Body of pancreas (tissue), 4 donors: Measurements from ENCODE around the gene MUC6.

Experiments used
- CTCF ChIP-seq, 7 experiments: fragments of 450-650 bp in 4 of 7; fragments of 200-600 bp in 3 of 7; sonication (generic) in 3 of 7; IDR thresholded peaks; one replicate each; pipeline ENCODE4 v1.5.1; 2016 to 2019; ENCODE audit warnings: antibody characterized with exemption in 7 of 7
- POLR2A ChIP-seq, 3 donors: fragments of 450-650 bp; IDR thresholded peaks; one replicate each; pipeline ENCODE4 v1.6.1; 2016; ENCODE audit warnings: antibody characterized with exemption in 3 of 3, mild to moderate bottlenecking in 2 of 3

- TF ChIP-seq CTCF (IDR thresholded peaks at IDR 0.05) = no peak
- TF ChIP-seq POLR2A (IDR thresholded peaks at IDR 0.05) = no peak
Measured at GRCh38 chr11:1055109-1055703, 18.7 kb upstream of the MUC6 start.
